GM21526 (cell line): Measurements from ENCODE around the gene TSEN2.

Source experiments
- ATAC-seq: cut with Tn5 transposase; IDR thresholded peaks from one replicate; pipeline ENCODE4 v1.9.1; 2021; ENCODE audit warnings: moderate library complexity; ENCODE audit not compliant: unreplicated experiment, low FRiP score

The TSEN2 gene

DNA sequence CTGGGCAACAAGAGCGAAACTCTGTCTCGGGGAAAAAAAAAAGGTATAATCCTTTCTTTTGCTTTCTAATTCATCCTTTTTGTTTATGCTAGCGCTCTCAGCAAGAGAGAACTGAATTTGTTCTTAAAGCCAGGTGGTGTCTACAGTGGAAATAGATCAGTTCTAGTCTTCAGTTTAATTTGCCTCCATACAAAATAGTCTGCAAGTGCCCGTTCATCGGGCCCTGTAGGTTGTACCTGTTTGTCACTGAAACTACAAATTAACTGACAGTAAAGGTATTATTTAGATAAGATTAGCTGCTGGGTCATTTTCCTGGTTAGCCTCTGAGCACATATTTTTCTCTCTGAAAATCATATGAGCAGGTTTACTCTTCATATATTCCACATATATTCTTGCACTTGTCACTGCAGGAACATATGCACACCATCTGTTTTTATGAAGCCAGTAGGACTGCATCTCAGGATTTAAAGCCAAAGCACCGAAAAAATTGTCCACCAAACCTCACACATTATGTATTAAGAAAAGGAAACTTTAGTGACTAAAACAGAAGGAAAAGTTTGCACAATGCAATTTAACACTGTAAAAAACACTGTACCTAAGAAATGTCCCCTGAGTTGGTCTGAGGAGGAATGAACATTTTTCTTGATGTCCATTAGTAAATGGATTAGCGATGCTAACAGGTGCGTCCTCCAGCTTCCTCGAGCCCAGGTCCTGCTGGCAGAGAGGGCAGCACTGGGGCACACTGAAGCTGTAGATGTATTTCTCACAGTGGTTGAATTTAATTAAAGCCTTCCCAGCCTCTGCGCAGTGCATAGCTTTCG is 60.6 kb downstream of the TSEN2 start:
- ATAC-seq, result no peak

GRCh38 chr3:12545473-12545791 is 61.2 kb downstream of the TSEN2 start, which contains the start of gene MKRN2OS:
TSS of gene MKRN2OS (minus strand) at chr3:12545499. CDS start at chr3:12545464, 35 bp downstream.
- no peak for ATAC-seq

GRCh38 chr3:12549971-12550760 is 65.9 kb downstream of the TSEN2 start:
- ATAC-seq, result no peak

DNA sequence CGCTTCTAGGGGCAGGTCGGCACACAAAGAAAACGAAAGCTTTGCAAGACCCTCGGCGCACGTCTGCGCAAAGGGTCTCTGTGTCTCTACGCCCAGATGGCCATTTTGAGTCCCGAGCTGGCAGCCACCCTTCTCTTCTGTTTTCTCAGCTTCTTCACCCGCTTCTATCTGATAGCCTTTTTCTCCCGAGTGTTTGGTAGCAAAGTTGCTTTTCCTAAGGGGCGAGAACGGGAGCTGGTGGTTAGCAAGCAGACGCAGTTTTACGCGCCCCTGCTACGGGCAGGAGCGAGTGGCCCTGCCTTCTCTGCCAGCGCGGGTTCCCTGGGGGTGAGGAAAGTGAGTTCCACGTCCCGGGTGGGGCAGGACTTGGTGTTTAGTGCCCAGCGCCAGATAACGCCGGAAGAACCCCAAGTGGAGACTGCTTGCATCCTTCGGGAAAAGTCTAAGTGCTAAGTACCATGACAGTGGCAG is 69.7 kb downstream of the TSEN2 start:
- no peak for ATAC-seq

GRCh38 chr3:12556314-12556689 is 72.0 kb downstream of the TSEN2 start:
- ATAC-seq, result no peak

GRCh38 chr3:12556690-12557472 is 72.6 kb downstream of the TSEN2 start, which contains the start of gene MKRN2:
TSS of gene MKRN2 (plus strand) at chr3:12557087. CDS start at chr3:12557151, 64 bp downstream.
- ATAC-seq, result peak; percentile 77

GRCh38 chr3:12557473-12558100 is 73.3 kb downstream of the TSEN2 start:
- ATAC-seq, result no peak

DNA sequence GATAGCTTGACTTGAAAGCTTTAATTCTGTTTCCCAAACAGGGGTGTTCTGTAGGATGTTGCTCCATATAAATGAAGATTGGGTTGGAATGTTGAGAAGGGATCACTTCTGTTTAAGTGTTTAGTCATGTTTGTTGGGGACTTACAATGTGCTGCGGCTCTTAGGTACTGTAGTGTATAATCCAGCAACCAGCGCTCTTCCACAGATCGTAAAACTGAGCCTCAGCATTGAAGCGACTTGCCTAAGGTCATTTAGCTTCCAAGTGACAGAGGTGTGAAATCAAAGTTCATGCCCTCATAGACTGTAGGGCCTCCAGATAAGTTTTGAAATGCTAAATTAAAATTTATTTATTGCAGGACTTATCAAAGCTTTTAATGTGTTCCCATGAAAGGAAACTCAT is 74.4 kb downstream of the TSEN2 start:
- ATAC-seq, result no peak

GRCh38 chr3:12559520-12559919 is 75.2 kb downstream of the TSEN2 start:
- no peak for ATAC-seq

DNA sequence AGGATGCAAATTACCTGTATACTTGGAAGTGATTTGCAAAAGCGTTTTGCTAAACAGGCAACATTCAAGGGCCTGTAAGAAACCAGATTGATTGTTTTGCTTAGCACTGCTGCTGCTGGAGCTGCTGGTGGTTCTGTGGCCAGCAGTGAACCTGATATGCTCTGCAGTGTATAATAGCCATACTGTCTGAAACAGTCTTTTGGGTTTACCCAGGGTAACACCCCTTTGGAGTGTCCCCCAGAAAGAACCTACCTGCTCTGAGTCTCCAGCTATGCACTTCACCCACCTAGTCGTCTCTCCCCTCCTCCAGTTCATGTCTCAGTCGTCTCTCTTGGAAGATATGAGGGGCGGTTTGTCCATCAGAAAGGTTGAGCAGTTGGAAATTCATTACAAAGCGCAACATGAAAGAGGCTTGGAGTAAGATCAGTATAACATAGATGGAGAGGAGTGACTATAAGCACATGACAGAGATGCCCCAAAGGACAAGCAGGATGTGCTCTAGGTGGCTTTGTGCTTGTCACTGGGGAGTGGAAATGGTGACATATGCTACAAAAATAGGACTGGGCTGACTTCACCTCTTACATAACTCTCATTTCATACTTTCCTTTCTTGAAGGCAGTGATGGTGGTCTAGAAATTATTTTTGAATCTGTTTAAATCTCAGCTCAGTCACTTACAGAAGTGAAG is 76.4 kb downstream of the TSEN2 start:
- ATAC-seq, result peak; percentile 31

DNA sequence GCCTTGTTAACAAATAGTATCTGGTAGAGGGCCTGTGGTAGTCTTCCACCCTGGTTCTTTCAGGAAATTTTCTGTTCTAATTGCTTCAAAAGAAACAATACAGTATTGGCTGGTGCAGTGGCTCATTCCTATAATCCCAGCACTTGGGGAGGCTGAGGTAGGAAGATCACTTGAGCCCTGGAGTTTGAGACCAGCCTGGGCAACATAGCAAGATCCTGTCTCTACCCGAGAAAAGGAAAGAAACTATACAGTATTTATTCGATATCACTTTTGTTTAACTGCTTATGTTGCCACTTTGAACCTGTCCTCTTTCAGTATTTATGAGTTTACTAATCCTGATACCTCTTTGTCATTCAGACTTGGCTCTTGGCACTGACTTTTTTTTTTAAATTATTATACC is 77.1 kb downstream of the TSEN2 start:
- ATAC-seq, result no peak

DNA sequence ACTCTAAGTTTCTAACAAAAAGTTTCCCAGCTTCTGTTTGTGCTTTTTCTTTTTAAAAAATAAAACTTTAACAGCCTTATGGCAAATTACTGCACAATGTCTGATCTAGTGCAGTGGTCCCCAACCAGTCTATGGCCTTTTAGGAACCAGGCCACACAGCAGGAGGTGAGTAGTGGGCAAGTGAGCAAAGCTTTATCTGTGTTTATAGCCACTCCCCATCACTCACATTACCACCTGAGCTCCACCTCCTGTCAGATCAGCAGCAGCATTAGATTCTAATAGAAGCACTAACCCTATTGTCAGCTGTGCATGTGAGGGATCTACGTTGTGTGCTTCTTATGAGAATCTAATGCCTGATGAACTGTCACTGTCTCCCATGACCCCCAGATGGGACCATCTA is 78.2 kb downstream of the TSEN2 start:
- no peak for ATAC-seq

DNA sequence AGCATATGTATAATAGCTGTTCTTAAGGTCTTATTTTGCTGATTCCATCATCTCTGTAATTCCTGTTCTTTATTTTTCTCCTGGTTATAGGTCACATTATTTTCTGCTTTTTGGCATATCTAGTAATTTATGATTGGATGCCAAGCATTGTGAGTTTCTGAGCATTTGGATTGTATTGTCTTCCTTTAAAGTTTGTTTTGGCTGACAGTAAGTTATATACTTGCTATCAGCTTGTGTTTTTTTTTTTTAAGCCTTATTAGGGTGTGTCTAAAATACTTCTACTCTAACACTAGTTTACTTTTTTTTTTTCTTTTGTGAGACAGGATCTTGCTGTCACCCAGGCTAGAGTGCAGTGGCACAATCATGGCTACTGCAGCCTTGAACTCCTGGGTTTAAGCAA is 82.7 kb downstream of the TSEN2 start:
- no peak for ATAC-seq

DNA sequence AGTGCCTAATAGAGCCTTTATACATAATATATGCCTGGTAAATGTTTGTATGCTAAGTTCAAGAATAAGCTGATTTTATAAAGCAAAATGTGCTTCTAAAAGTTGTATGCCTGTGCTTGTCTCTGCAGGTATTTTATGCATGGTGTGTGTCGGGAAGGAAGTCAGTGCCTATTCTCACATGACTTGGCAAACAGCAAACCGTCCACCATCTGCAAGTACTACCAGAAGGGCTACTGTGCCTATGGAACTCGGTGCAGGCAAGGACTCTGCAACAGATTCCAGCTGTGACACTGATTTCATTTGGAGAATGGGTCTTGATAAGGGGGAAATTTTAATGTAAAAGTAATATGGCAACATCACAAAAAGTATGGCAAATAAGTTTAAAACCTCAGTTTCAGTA is 84.5 kb downstream of the TSEN2 start:
- no peak for ATAC-seq

GRCh38 chr3:12569836-12570235 is 85.6 kb downstream of the TSEN2 start:
- no peak for ATAC-seq

DNA sequence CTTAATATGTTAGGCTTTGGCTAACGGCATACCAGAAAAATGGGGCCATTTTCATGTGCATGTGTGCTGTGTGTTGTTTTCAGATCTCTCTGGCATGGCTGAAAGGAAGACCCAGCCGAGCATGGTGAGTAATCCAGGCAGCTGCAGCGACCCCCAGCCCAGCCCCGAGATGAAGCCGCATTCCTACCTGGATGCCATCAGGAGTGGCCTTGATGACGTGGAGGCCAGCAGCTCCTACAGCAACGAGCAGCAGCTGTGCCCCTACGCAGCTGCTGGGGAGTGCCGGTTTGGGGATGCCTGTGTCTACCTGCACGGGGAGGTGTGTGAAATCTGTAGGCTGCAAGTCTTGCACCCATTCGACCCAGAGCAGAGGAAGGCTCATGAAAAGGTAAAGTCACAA is 87.7 kb downstream of the TSEN2 start:
- no peak for ATAC-seq

GRCh38 chr3:12574131-12574530 is 89.9 kb downstream of the TSEN2 start:
- ATAC-seq, result no peak

GRCh38 chr3:12574661-12575060 is 90.4 kb downstream of the TSEN2 start:
- no peak for ATAC-seq

- ATAC-seq, result no peak
These were observed 93.1 kb downstream of the TSEN2 start for GRCh38 chr3:12577379-12577778.

- ATAC-seq, result no peak
These were observed 94.5 kb downstream of the TSEN2 start for GRCh38 chr3:12578742-12579141.
